NB4 (cell line): ENCODE measurements around the gene PROM2.

ENCODE experiments used
- DNase-seq: peaks from one replicate; pipeline ENCODE4 v3.0.0; 2010; ENCODE audit warnings: low read depth
- H3K4me3 ChIP-seq: one replicate; pipeline ENCODE4 v1.5.1; 2011; ENCODE audit warnings: mild to moderate bottlenecking, low read depth, low read length, moderate library complexity
- MAX ChIP-seq: IDR thresholded peaks from 2 replicates; pipeline ENCODE4 v1.6.1; 2011; ENCODE audit warnings: low read depth, low read length
- MYC ChIP-seq: IDR thresholded peaks from 2 replicates; pipeline ENCODE4 v1.6.1; 2011; ENCODE audit warnings: low read depth, low read length
- POLR2A ChIP-seq: IDR thresholded peaks from 2 replicates; pipeline ENCODE4 v1.6.1; 2011; ENCODE audit warnings: mild to moderate bottlenecking; ENCODE audit not compliant: insufficient read length; ENCODE audit errors: extremely low read depth
- TF ChIP-seq, protein P1 (sequence below): IDR thresholded peaks from one replicate; pipeline ENCODE4 v1.5.1; 2012; ENCODE audit warnings: low read depth, low read length

PROM2 gene

GRCh38 chr2:95285542-95285932 is 11.3 kb downstream of the PROM2 start:
- no peak for TF ChIP-seq MYC
- no peak overlapping the region for H3K4me3 ChIP-seq
- no peak for DNase-seq

GRCh38 chr2:95287336-95287735 is 13.1 kb downstream of the PROM2 start:
- TF ChIP-seq, protein P1, sequence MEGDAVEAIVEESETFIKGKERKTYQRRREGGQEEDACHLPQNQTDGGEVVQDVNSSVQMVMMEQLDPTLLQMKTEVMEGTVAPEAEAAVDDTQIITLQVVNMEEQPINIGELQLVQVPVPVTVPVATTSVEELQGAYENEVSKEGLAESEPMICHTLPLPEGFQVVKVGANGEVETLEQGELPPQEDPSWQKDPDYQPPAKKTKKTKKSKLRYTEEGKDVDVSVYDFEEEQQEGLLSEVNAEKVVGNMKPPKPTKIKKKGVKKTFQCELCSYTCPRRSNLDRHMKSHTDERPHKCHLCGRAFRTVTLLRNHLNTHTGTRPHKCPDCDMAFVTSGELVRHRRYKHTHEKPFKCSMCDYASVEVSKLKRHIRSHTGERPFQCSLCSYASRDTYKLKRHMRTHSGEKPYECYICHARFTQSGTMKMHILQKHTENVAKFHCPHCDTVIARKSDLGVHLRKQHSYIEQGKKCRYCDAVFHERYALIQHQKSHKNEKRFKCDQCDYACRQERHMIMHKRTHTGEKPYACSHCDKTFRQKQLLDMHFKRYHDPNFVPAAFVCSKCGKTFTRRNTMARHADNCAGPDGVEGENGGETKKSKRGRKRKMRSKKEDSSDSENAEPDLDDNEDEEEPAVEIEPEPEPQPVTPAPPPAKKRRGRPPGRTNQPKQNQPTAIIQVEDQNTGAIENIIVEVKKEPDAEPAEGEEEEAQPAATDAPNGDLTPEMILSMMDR = no peak
- TF ChIP-seq POLR2A (no peak), MAX (no peak), MYC (no peak)
- no peak overlapping the region for H3K4me3 ChIP-seq
- DNase-seq = no peak

- H3K4me3 ChIP-seq = no peak overlapping the region
- TF ChIP-seq, protein P1 = no peak
- TF ChIP-seq MYC (no peak), POLR2A (no peak), MAX (no peak)
- DNase-seq = no peak
Measured at GRCh38 chr2:95287806-95288205, 13.6 kb downstream of the PROM2 start.

DNA sequence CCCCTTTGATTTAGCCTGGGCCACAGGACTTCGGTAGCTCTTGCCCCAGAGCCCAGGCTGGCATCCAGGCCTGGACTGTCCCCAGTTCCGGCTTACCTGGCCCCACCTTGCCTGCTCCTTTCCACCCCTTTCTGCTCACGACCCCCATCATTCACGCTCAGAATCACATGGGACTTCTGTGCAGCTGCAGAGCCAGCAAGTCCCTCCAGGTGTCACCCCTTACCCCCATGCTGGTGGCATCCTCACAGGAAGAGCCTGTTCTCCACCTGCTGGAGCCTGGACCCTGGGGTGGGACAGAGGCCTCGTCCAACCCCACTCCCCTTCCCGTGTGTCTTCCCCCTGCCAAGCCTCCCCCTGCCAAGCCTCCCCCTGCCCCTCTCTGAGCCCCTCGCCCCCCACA is 15.0 kb downstream of the PROM2 start:
- no peak for DNase-seq
- TF ChIP-seq MYC = no peak
- TF ChIP-seq, protein P1 = no peak
- no peak for TF ChIP-seq MAX
- no peak for TF ChIP-seq POLR2A
- H3K4me3 ChIP-seq = no peak overlapping the region

DNA sequence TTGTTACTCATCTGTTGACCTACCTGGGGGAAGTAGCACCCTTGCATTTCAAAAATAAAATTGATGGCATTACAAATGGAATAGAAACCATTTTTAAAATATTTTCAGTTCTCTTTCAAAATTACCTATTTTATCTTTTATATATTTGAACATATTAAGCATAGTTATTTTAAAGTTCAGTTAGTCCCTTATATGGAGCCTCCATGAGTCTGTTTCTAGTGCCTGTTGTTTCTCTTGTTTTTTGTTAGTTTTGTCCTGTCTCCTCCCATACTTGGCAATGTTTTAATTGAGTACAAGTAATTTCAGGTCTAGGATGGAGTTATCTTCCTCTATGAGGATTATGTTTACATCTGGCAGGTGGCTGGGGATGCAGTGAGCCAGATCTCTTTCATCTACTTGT is 17.0 kb downstream of the PROM2 start:
- no peak for DNase-seq
- TF ChIP-seq MAX = no peak
- TF ChIP-seq MYC = no peak
- TF ChIP-seq POLR2A = no peak
- TF ChIP-seq, protein P1 = no peak
- H3K4me3 ChIP-seq = no peak overlapping the region

GRCh38 chr2:95292623-95293260 is 18.5 kb downstream of the PROM2 start:
- TF ChIP-seq MYC (no peak), POLR2A (no peak), MAX (no peak)
- TF ChIP-seq, protein P1 = no peak
- DNase-seq = no peak
- H3K4me3 ChIP-seq = no peak overlapping the region
